ENCODE data around the gene TRAF3. TPM values are rescaled to one million over a fixed set of nuclear protein-coding genes. Genes with fewer than 3 reads are reported as not detected.

TRAF3 gene
- polyA plus RNA-seq, 1 experiment = 20.1 TPM

DNA sequence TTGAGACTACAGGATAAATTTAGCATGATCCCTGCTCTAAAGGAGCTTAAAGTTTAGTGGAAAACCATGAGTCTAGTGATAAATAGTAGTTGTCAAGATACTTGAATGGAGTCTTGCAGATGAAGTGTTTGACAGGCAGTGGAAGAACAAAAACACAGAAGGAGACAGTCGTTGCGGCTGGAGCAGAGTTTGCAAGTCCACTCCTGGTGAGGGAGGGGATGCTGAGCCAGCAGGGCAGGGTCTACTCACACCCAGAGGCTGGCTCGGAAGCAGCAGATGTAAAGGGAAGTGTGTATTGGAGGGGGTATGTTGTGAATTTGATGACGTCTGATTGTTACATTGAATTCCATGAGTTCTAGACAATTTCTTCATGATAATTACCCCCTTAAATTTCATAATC lies 61.3 kb downstream of the TRAF3 start:
- Histone ChIP-seq H3K27me3 (ENCODE audit: control insufficient read depth, insufficient read depth, low read length) (no peaks in the 10 kb centered on the region), H3K36me3 (ENCODE audit: control insufficient read depth, insufficient read depth, low read length) (no peaks in the 10 kb centered on the region; the same call in 1 of the 2 replicates), H3K4me3 (ENCODE audit: low read depth, low read length) (no peak overlapping the region)
- TF ChIP-seq, protein P1, sequence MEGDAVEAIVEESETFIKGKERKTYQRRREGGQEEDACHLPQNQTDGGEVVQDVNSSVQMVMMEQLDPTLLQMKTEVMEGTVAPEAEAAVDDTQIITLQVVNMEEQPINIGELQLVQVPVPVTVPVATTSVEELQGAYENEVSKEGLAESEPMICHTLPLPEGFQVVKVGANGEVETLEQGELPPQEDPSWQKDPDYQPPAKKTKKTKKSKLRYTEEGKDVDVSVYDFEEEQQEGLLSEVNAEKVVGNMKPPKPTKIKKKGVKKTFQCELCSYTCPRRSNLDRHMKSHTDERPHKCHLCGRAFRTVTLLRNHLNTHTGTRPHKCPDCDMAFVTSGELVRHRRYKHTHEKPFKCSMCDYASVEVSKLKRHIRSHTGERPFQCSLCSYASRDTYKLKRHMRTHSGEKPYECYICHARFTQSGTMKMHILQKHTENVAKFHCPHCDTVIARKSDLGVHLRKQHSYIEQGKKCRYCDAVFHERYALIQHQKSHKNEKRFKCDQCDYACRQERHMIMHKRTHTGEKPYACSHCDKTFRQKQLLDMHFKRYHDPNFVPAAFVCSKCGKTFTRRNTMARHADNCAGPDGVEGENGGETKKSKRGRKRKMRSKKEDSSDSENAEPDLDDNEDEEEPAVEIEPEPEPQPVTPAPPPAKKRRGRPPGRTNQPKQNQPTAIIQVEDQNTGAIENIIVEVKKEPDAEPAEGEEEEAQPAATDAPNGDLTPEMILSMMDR (IDR thresholded peaks at IDR 0.05; ENCODE audit: insufficient read depth, low read depth, low read length) = no peak
- ChIA-PET CTCF (no interaction called here), POLR2A (no interaction called here)
- DNase-seq (ENCODE audit: low read depth) = no peak

DNA sequence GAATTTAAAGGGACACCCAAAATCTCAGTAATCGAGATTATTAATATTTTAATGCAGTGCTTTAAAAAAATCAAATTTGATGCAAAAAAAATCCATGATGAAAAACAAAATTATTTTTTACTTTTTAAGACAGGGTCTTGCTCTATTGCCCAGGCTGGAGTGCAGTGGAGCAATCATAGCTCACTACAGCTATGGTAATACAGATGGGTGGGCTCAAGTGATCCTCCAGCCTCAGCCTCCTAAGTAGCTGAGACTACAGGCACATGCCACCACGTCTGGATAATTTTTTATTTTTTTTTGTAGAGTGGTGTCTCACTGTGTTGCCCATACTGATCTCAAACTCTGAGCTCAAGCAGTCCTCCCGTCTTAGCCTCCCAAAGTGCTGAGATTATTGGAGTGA lies 62.9 kb downstream of the TRAF3 start:
- no peaks in the 10 kb centered on the region; the same call in 1 of the 2 replicates for H3K36me3 ChIP-seq (ENCODE audit: control insufficient read depth, insufficient read depth, low read length)
- no peak for DNase-seq (ENCODE audit: low read depth)
- TF ChIP-seq, protein P1 (IDR thresholded peaks at IDR 0.05; ENCODE audit: insufficient read depth, low read depth, low read length) = no peak
- CTCF ChIA-PET = no interaction called here
- POLR2A ChIA-PET = no interaction called here
- no peak overlapping the region for H3K4me3 ChIP-seq (ENCODE audit: low read depth, low read length)
- H3K27me3 ChIP-seq (ENCODE audit: control insufficient read depth, insufficient read depth, low read length) = no peaks in the 10 kb centered on the region

DNA sequence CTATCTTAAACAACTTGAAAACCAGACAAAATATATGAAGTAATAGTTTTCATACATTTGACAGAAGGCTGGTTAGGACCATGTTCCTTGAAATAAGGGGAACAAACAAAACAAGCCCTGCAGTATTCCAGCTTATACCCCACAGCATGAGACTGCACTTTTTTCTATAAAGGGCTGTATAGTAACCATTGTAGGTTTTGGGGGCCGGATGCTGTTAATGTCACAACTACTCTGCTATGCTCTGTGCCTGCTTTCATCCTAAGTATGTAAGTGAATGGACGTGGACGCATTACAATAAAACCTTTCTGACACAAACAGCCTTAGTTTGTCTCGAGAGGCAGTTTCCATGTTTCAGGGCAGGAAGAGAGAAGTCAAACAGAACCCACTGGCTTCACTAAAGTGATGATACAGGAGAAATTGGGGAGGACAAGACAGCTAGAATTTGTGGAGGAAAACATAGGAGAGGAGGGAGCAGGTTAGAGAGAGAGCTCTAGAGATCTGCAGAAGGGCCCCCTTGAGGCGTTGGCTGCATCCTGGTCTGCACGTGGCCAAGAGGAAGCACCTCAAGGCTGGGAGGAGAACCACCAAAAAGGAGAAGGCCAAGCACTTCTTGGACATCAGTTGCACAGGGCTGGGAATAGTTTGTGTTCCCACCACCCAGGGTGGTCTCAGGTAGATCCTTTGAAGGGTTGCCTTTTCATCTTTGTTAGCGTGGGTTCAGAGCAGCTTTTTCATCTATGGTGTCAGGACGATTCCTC lies 63.7 kb downstream of the TRAF3 start:
- POLR2A ChIA-PET = no interaction called here
- CTCF ChIA-PET = no interaction called here
- H3K27me3 ChIP-seq (ENCODE audit: control insufficient read depth, insufficient read depth, low read length) = no peaks in the 10 kb centered on the region
- no peak for DNase-seq (ENCODE audit: low read depth)
- no peaks in the 10 kb centered on the region; the same call in 1 of the 2 replicates for H3K36me3 ChIP-seq (ENCODE audit: control insufficient read depth, insufficient read depth, low read length)
- H3K4me3 ChIP-seq (ENCODE audit: low read depth, low read length) = no peak overlapping the region
- TF ChIP-seq, protein P1 (IDR thresholded peaks at IDR 0.05; ENCODE audit: insufficient read depth, low read depth, low read length) = no peak

DNA sequence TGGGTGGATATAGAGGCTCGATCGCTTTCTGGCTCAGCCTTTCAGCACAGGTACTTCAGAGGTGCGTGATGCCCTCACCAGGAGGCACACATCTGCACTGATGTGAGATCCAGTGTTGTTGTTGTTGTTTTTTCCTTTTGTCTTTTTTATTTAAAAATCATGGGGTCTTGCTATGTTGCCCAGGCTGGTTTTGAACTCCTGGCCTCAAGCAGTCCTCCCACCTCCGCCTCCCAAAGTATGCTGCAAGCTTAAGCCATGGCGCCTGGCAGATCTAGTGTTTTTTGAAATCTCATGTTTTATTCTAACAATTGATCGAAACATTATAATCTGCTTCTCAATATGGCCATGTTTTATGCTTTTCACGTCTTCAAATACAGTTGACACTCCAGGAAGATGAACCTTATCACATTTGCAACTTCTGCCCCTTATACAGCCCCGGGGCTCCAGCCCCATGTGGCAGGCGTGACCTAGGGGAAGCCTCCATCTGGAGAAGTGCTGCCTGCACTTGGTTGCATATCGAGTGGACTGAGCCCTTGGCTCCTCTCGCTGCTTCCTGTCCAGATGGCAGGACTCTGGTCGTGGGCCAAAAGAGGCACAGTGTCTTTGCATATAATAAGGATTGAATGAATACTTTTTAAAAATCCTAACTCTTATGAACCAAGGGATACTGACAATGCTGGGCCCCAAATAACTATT lies 71.7 kb downstream of the TRAF3 start:
- no peak for DNase-seq (ENCODE audit: low read depth)
- Histone ChIP-seq H3K36me3 (ENCODE audit: control insufficient read depth, insufficient read depth, low read length) (no peaks in the 10 kb centered on the region), H3K4me3 (ENCODE audit: low read depth, low read length) (no peak overlapping the region), H3K27me3 (ENCODE audit: control insufficient read depth, insufficient read depth, low read length) (no peaks in the 10 kb centered on the region)
- TF ChIP-seq, protein P1 (IDR thresholded peaks at IDR 0.05; ENCODE audit: insufficient read depth, low read depth, low read length) = no peak
- ChIA-PET POLR2A (no interaction called here), CTCF (no interaction called here)

DNA sequence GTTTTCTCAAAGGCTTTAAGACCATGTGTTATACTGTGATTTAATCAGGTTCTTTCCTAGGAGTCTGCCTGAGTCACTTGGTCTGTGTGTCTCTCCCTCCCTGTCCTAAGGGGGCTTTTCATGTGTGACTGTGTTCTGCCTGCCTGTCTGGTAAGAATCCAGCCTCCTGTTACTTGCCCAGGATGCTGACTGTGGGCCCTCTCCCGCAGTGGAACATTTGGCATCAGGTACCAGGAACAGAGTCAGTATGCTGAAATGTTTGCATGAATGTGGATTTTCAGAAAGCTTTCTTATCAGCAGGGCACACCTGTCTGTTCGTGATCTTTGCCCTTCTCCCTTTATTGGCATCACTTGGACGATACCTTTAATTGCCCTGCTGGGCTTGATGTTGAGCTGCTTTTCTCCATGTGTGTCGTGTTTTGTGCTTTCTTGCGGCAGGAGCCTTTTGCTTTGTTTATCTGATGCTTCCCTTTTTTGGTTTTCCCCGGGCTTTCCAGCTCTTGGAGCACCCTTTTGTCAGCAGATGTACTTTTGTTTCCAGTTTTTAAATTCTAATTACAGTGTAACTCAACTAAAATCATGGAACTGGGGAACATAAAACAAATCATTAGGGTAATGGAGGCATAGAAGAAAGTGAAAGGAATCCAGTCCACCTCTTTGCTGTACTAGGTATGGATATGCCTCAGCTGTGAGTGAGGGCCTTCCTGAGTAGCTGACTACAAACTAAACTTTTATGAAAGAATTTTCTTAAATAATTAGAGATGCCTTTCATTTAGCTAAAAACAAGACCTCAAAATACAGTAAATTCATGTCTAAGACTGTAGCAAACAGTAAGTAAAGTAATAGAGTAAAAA lies 72.5 kb downstream of the TRAF3 start:
- no peak for DNase-seq (ENCODE audit: low read depth)
- ChIA-PET CTCF (no interaction called here), POLR2A (no interaction called here)
- Histone ChIP-seq H3K36me3 (ENCODE audit: control insufficient read depth, insufficient read depth, low read length) (no peaks in the 10 kb centered on the region), H3K4me3 (ENCODE audit: low read depth, low read length) (no peak overlapping the region), H3K27me3 (ENCODE audit: control insufficient read depth, insufficient read depth, low read length) (no peaks in the 10 kb centered on the region)
- TF ChIP-seq, protein P1 (IDR thresholded peaks at IDR 0.05; ENCODE audit: insufficient read depth, low read depth, low read length) = no peak

Measured in BJ (cell line).